Bronchial epithelial cell (primary cell): Measurements from ENCODE around the gene PRKACA. TPM values are rescaled to one million over a fixed set of nuclear protein-coding genes. Genes with fewer than 3 reads are reported as not detected.

Experiments
- DNase-seq: peaks from one replicate; pipeline ENCODE4 v3.0.0-alpha.2; 2010; ENCODE audit warnings: low read depth
- FAIRE-seq: peaks from 2 replicates; lab custom pipeline; 2011; peaks lifted over from hg19 to GRCh38; lab: Jason Lieb, UNC
- H3K27me3 ChIP-seq: 2 replicates; pipeline ENCODE4 v1.5.1; 2011; ENCODE audit warnings: low read length; ENCODE audit not compliant: control insufficient read depth, insufficient read depth
- H3K36me3 ChIP-seq: 2 replicates; pipeline ENCODE4 v1.5.1; 2011; ENCODE audit warnings: low read length; ENCODE audit not compliant: control insufficient read depth, insufficient read depth
- H3K4me3 ChIP-seq: 2 replicates; pipeline ENCODE4 v1.5.1; 2011; ENCODE audit warnings: mild to moderate bottlenecking, low read depth, low read length, control low read depth
- total RNA-seq: library from RNA; depleted of rRNA; stranded (reverse); fragments of >200 nt; gene quantifications from 2 replicates; pipeline ENCODE4 v1.2.1, GENCODE V29; 2014
- TF ChIP-seq, protein P1 (sequence below): IDR thresholded peaks from 2 replicates; pipeline ENCODE4 v1.5.1; 2011; ENCODE audit warnings: mild to moderate bottlenecking, moderate library complexity, low read length, control low read depth, inconsistent platforms; ENCODE audit not compliant: insufficient read depth, severe bottlenecking

The PRKACA gene
- total RNA-seq, 1 donor from 2014 or later = 13.7 TPM

DNA sequence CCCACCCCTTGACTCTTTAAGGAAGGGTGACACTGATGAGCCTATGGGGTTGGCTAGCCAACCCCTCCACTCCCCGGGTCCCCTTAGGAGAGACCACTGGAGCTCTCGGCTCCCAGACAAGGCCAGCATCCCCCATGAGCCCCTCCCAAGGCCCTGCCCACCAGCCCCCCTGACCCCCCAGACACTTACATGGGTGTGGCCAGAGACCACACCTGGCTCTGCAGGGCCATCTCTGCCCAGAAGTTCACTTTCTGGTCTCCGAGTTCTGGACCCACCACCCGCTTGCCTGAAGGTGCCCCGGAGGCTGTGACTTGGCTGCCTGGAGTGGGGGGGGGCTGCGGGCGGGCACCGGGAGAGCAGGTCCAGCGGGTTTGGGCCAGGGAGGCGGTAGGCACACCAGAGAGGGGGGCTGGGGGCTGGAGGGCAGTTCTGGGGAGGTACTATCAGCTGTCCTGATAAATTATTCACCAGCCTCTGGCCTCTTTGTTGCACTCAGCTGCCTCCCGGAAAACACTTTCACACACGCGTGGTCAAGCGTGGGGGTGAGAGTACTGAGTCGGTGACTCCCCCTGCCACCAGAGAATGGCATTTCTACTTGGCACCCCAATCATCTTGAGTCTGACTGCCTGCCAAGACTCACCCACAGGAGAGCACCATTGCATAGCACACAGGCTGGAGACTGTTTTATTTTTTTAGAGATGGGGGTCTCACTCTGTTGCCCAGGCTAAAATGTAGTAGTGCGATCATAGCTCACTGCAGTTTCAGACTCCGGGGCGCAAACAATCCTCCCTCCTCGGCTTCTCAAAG, 55.6 kb downstream of the PRKACA start, which contains the start of gene PALM3:
Gene PALM3, minus strand, starts transcription at position 326 of the 807 bp plus-strand sequence. Its CDS starts 96 bp downstream, at position 230.
- H3K36me3 ChIP-seq = no peaks in the 10 kb centered on the region
- DNase-seq (no peak), FAIRE-seq (no peak)
- H3K4me3 ChIP-seq = no peak within 1 kb of the TSS
- TF ChIP-seq, protein P1, sequence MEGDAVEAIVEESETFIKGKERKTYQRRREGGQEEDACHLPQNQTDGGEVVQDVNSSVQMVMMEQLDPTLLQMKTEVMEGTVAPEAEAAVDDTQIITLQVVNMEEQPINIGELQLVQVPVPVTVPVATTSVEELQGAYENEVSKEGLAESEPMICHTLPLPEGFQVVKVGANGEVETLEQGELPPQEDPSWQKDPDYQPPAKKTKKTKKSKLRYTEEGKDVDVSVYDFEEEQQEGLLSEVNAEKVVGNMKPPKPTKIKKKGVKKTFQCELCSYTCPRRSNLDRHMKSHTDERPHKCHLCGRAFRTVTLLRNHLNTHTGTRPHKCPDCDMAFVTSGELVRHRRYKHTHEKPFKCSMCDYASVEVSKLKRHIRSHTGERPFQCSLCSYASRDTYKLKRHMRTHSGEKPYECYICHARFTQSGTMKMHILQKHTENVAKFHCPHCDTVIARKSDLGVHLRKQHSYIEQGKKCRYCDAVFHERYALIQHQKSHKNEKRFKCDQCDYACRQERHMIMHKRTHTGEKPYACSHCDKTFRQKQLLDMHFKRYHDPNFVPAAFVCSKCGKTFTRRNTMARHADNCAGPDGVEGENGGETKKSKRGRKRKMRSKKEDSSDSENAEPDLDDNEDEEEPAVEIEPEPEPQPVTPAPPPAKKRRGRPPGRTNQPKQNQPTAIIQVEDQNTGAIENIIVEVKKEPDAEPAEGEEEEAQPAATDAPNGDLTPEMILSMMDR = no peak
- peaks cover 7% of the 10 kb centered on the region for H3K27me3 ChIP-seq

DNA sequence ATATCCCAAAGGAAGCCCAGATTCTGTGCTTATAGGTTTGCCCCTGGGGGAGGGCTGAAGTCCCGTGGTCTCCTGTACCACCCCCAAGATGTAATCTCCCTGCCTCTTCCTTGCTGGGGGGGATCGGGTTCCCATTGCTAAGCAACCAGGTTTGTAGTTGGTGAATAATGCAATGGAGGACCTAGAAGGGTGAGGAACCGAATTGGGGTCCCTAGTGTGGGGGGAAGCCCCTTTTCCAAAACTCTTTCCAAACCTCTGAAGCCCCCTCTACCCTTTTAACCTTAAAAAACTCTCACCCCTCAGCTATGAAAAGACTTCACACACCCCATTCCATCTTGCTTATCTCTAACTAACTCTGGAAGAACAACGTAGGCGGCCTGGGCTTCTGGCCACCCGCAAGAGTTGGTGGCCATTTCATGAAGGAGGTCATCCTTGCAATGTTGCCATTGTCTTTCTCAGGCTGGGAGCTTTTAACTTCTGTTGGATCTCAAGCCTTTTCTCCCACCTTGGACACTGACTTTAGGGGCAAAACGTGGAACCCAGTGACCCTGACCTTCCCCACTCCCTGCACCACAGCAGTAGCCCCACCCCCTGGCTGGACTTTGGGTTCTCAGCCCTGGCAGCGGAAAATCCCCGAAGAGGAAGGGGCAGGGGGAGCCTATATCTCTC, 56.3 kb downstream of the PRKACA start:
- no peak overlapping the region for H3K4me3 ChIP-seq
- FAIRE-seq = no peak
- DNase-seq = no peak
- TF ChIP-seq, protein P1 = no peak
- no peaks in the 10 kb centered on the region for H3K36me3 ChIP-seq
- peaks cover 7% of the 10 kb centered on the region for H3K27me3 ChIP-seq

DNA sequence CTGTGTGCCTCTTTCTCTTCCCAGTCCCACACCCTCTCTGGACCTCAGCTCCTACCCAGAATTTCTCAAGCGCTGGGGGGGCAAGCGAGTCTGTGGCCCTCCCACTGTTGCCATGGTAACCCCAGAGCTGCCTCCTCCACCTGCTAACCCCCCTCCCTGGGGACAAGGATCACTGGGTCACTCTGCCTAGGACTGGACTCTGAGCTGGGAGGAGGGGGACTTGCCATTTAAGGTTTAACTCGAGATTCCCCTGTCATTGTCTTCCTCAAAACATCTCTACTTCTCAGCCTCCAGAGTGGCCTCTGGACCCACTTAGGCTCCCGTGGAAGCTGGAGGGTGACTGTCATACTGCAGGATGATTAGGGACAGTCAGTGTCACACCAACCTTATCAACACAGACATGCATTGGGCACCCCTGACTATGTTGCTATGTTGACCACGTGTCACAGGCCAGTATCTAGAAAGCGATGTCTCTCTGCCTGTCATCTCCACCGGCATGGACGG, 57.9 kb downstream of the PRKACA start:
- H3K36me3 ChIP-seq = no peaks in the 10 kb centered on the region
- TF ChIP-seq, protein P1 = no peak
- DNase-seq (no peak), FAIRE-seq (no peak)
- peaks cover 7% of the 10 kb centered on the region for H3K27me3 ChIP-seq
- no peak overlapping the region for H3K4me3 ChIP-seq

DNA sequence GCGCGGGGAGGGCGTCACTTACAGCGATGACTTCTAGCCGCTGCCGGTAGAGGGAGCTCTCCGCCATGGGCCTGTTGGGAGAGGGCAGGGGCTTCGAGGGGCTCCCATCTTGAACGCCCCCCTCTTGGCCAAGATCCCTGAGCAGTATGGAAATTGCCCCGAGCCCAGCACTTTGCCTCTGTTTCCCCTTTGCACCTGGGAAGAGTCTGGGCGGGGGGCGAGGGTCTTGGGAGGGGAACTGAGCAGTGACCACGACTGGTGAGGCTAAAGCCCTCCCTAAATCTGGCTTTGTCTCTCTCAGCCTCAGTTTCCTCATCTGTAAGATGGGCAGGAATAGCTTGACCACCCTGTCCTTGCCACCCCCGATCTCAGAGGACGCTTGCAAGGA, 58.5 kb downstream of the PRKACA start:
- no peaks in the 10 kb centered on the region for H3K36me3 ChIP-seq
- peaks cover 7% of the 10 kb centered on the region for H3K27me3 ChIP-seq
- FAIRE-seq (no peak), DNase-seq (no peak)
- H3K4me3 ChIP-seq = no peak overlapping the region
- TF ChIP-seq, protein P1 = peak; percentile 88

DNA sequence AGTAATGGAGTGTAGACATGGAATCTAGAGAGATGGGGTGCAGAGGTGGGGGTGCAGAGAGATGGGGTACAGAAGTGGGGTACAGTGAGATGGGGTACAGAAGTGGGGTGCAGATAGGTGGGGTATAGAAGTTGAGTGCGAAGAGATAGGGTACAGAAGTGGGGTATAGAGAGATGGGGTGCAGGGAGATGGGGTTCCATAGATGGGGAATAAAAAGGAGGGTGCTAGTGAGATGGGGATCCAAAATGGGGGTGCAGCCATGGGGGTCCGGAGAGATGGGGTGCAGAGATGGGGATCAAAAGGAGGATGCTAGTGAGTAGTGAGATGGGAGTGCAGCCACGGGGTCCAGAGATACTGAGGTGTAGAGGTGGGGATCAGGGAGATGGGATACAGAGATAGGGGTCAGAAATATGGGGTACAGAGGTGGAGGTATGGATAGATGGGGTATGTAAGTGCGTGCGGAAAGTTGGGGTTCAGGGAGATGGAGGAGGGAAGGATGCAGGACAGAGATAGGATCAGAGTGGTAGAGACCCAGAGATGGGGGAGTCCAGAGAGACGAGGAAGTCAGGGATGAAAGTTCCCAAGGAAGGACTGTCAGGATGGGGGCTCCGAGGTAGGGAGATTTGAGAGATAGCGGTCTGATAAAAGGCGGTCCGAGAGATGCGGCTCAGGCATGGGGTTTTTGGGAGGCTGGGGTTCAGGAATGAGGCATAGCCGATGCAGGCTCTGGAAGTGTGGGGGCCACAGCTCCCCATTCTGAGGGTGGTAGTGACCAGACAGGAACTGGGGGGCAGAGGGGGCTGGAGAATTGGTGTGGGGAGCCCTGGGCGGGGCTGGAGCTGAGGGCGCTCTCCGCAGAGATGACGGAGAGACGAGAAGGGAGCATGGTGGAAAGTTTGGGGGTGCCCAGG, 59.1 kb downstream of the PRKACA start:
- no peak for DNase-seq
- H3K4me3 ChIP-seq = no peak overlapping the region
- no peak for FAIRE-seq
- peaks cover 7% of the 10 kb centered on the region for H3K27me3 ChIP-seq
- TF ChIP-seq, protein P1 = no peak
- H3K36me3 ChIP-seq = no peaks in the 10 kb centered on the region
